HEK293 (cell line): Measurements from ENCODE around the gene IRS2.

Source experiments
- CTCF ChIA-PET: fragments of 350-600 bp; formaldehyde crosslinking; extraction: SDS; loops from one replicate; lab custom pipeline; 2021; ENCODE audit warnings: antibody characterized with exemption; lab: Yijun Ruan, JAX
- POLR2A ChIA-PET: fragments of 300-600 bp; formaldehyde crosslinking; extraction: SDS; loops from one replicate; lab custom pipeline; 2020; ENCODE audit warnings: antibody characterized with exemption, inconsistent platforms; lab: Yijun Ruan, JAX
- H3K27ac ChIP-seq: fragments of 200-500 bp; sonication (Bioruptor generic); 2 replicates; pipeline ENCODE4 v1.5.1; 2014; ENCODE audit warnings: low read depth, low read length, control low read depth, inconsistent platforms; ENCODE audit errors: extremely low read depth
- H3K36me3 ChIP-seq, 2 experiments: fragments of 200-500 bp in 1 of 2; sonication (Bioruptor generic) in 1 of 2; 1 replicate in 1 of 2; 2 replicates in 1 of 2; pipeline ENCODE4 v1.5.1; 2014 to 2017; ENCODE audit warnings: inconsistent platforms in 2 of 2, low read length in 2 of 2; ENCODE audit not compliant: control insufficient read depth in 2 of 2, insufficient read depth in 1 of 2
- H3K4me1 ChIP-seq: fragments of 200-500 bp; sonication (Bioruptor generic); 2 replicates; pipeline ENCODE4 v1.5.1; 2014; ENCODE audit warnings: mild to moderate bottlenecking, low read length, inconsistent platforms; ENCODE audit not compliant: control insufficient read depth, insufficient read depth
- H3K4me3 ChIP-seq: 2 replicates; pipeline ENCODE4 v1.5.1; 2011; ENCODE audit warnings: low read depth, mild to moderate bottlenecking, control low read depth, low read length, moderate library complexity
- H3K9me3 ChIP-seq: fragments of 200-500 bp; sonication (Bioruptor generic); 2 replicates; pipeline ENCODE4 v1.5.1; 2014; ENCODE audit warnings: low read depth, low read length, inconsistent platforms; ENCODE audit not compliant: control insufficient read depth, insufficient read depth
- GLIS2 ChIP-seq: fragments of 450-650 bp; formaldehyde crosslinking; IDR thresholded peaks from 2 replicates; pipeline ENCODE4 v1.5.1; 2016; ENCODE audit warnings: missing biosample characterization, missing genetic modification characterization
- KLF16 ChIP-seq: fragments of 450-650 bp; formaldehyde crosslinking; IDR thresholded peaks from 2 replicates; pipeline ENCODE4 v1.5.1; 2017; ENCODE audit warnings: missing biosample characterization, missing genetic modification characterization
- MZF1 ChIP-seq: fragments of 450-650 bp; formaldehyde crosslinking; IDR thresholded peaks from 2 replicates; pipeline ENCODE4 v1.5.1; 2017; ENCODE audit warnings: missing biosample characterization, missing genetic modification characterization, borderline replicate concordance
- PRDM1 ChIP-seq: fragments of 450-650 bp; formaldehyde crosslinking; IDR thresholded peaks from 2 replicates; pipeline ENCODE4; 2016; ENCODE audit warnings: missing biosample characterization, missing genetic modification characterization
- SETDB1 ChIP-seq: IDR thresholded peaks from one replicate; pipeline ENCODE4 v1.6.1; 2017; ENCODE audit warnings: mild to moderate bottlenecking, low read length, moderate library complexity, mixed read lengths; ENCODE audit not compliant: insufficient read length
- SP7 ChIP-seq: fragments of 450-650 bp; formaldehyde crosslinking; IDR thresholded peaks from 2 replicates; pipeline ENCODE4 v1.5.1; 2016; ENCODE audit warnings: missing biosample characterization, missing genetic modification characterization
- ZBTB1 ChIP-seq: fragments of 450-650 bp; formaldehyde crosslinking; IDR thresholded peaks from 2 replicates; pipeline ENCODE4 v1.5.1; 2016; ENCODE audit warnings: missing biosample characterization, missing genetic modification characterization
- ZNF114 ChIP-seq: fragments of 450-650 bp; formaldehyde crosslinking; IDR thresholded peaks from 2 replicates; pipeline ENCODE4 v1.5.0; 2017; ENCODE audit warnings: missing biosample characterization, missing genetic modification characterization
- ZNF121 ChIP-seq: fragments of 450-650 bp; formaldehyde crosslinking; IDR thresholded peaks from 2 replicates; pipeline ENCODE4 v1.5.1; 2016; ENCODE audit warnings: missing biosample characterization, missing genetic modification characterization
- ZNF132 ChIP-seq: fragments of 450-650 bp; formaldehyde crosslinking; IDR thresholded peaks from 2 replicates; pipeline ENCODE4 v1.5.1; 2017; ENCODE audit warnings: missing biosample characterization, missing genetic modification characterization, borderline replicate concordance
- ZNF133 ChIP-seq: fragments of 450-650 bp; formaldehyde crosslinking; IDR thresholded peaks from 2 replicates; pipeline ENCODE4 v1.5.1; 2016; ENCODE audit warnings: missing biosample characterization, missing genetic modification characterization
- ZNF16 ChIP-seq: fragments of 450-650 bp; formaldehyde crosslinking; IDR thresholded peaks from 2 replicates; pipeline ENCODE4 v1.5.1; 2016; ENCODE audit warnings: low read depth, missing biosample characterization, missing genetic modification characterization
- ZNF19 ChIP-seq: fragments of 450-650 bp; formaldehyde crosslinking; IDR thresholded peaks from 2 replicates; pipeline ENCODE4; 2016; ENCODE audit warnings: missing biosample characterization, missing genetic modification characterization, low read depth
- ZNF239 ChIP-seq: fragments of 450-650 bp; formaldehyde crosslinking; IDR thresholded peaks from 2 replicates; pipeline ENCODE4 v1.5.1; 2016; ENCODE audit warnings: missing biosample characterization, missing genetic modification characterization
- ZNF311 ChIP-seq: fragments of 450-650 bp; formaldehyde crosslinking; IDR thresholded peaks from 2 replicates; pipeline ENCODE4 v1.5.1; 2017; ENCODE audit warnings: missing biosample characterization, missing genetic modification characterization, borderline replicate concordance
- ZNF341 ChIP-seq: fragments of 450-650 bp; formaldehyde crosslinking; IDR thresholded peaks from 2 replicates; pipeline ENCODE4; 2016; ENCODE audit warnings: low read depth, missing biosample characterization, missing genetic modification characterization
- ZNF366 ChIP-seq: fragments of 450-650 bp; formaldehyde crosslinking; conservative IDR thresholded peaks from 2 replicates; pipeline ENCODE4 v1.5.1; 2016; ENCODE audit warnings: missing biosample characterization, missing genetic modification characterization
- ZNF433 ChIP-seq: fragments of 450-650 bp; formaldehyde crosslinking; IDR thresholded peaks from 2 replicates; pipeline ENCODE4 v1.5.1; 2016; ENCODE audit warnings: missing biosample characterization, missing genetic modification characterization, low read depth
- ZNF585B ChIP-seq: fragments of 450-650 bp; formaldehyde crosslinking; IDR thresholded peaks from 2 replicates; pipeline ENCODE4 v1.5.1; 2016; ENCODE audit warnings: missing biosample characterization, missing genetic modification characterization
- ZNF623 ChIP-seq: fragments of 450-650 bp; formaldehyde crosslinking; IDR thresholded peaks from 2 replicates; pipeline ENCODE4 v1.5.1; 2016; ENCODE audit warnings: missing biosample characterization, missing genetic modification characterization
- ZNF776 ChIP-seq: fragments of 450-650 bp; formaldehyde crosslinking; IDR thresholded peaks from 2 replicates; pipeline ENCODE4 v1.5.0; 2017; ENCODE audit warnings: missing biosample characterization, missing genetic modification characterization, borderline replicate concordance
- ZNF777 ChIP-seq: fragments of 450-650 bp; formaldehyde crosslinking; IDR thresholded peaks from 2 replicates; pipeline ENCODE4 v1.5.1; 2017; ENCODE audit warnings: missing biosample characterization, missing genetic modification characterization, borderline replicate concordance
- ZNF791 ChIP-seq: fragments of 450-650 bp; formaldehyde crosslinking; IDR thresholded peaks from 2 replicates; pipeline ENCODE4 v1.5.1; 2016; ENCODE audit warnings: missing biosample characterization, missing genetic modification characterization
- ZNF792 ChIP-seq: fragments of 450-650 bp; formaldehyde crosslinking; IDR thresholded peaks from 2 replicates; pipeline ENCODE4 v1.5.1; 2016; ENCODE audit warnings: missing biosample characterization, missing genetic modification characterization
- TF ChIP-seq, protein P1 (sequence below): fragments of 450-650 bp; formaldehyde crosslinking; IDR thresholded peaks from 2 replicates; pipeline ENCODE4 v1.5.1; 2016; ENCODE audit warnings: missing biosample characterization, missing genetic modification characterization
- TF ChIP-seq, protein P2 (sequence below): fragments of 450-650 bp; formaldehyde crosslinking; IDR thresholded peaks from 2 replicates; pipeline ENCODE4 v1.5.1; 2016; ENCODE audit warnings: missing biosample characterization, missing genetic modification characterization
- TF ChIP-seq, protein P3 (sequence below): fragments of 450-650 bp; formaldehyde crosslinking; IDR thresholded peaks from 2 replicates; pipeline ENCODE4 v1.5.1; 2016; ENCODE audit warnings: missing biosample characterization, missing genetic modification characterization, borderline replicate concordance
- TF ChIP-seq, protein P4 (sequence below): fragments of 450-650 bp; formaldehyde crosslinking; IDR thresholded peaks from 2 replicates; pipeline ENCODE4 v1.5.1; 2016; ENCODE audit warnings: missing biosample characterization, missing genetic modification characterization

IRS2 gene

DNA sequence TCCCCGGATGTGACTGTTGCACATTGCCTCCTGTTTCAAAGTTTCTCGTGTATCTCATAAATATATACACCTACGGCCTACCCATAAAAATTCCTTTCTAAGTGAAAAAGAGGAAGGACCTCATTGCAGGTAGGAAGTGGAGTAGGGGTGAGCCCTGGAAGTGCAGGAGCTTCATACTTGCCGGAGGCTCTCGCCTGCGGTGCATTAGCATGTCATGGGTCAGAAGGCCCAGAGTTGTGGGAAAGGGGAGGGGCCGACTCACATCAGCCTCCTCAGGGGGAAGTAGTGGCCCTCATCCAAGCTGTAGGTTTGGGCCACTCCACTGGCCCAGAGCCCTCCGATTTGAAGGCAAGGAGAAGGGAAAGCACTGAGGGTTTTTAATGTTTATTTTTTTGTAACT lies 26.0 kb upstream of the IRS2 start (continued):
- TF ChIP-seq, protein P1, sequence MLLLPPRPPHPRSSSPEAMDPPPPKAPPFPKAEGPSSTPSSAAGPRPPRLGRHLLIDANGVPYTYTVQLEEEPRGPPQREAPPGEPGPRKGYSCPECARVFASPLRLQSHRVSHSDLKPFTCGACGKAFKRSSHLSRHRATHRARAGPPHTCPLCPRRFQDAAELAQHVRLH (tag by site-specific recombination), result no peak
- TF ChIP-seq, protein P2, sequence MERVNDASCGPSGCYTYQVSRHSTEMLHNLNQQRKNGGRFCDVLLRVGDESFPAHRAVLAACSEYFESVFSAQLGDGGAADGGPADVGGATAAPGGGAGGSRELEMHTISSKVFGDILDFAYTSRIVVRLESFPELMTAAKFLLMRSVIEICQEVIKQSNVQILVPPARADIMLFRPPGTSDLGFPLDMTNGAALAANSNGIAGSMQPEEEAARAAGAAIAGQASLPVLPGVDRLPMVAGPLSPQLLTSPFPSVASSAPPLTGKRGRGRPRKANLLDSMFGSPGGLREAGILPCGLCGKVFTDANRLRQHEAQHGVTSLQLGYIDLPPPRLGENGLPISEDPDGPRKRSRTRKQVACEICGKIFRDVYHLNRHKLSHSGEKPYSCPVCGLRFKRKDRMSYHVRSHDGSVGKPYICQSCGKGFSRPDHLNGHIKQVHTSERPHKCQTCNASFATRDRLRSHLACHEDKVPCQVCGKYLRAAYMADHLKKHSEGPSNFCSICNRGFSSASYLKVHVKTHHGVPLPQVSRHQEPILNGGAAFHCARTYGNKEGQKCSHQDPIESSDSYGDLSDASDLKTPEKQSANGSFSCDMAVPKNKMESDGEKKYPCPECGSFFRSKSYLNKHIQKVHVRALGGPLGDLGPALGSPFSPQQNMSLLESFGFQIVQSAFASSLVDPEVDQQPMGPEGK, result no peak
- TF ChIP-seq ZNF19 (tag by site-specific recombination) (no peak), GLIS2 (tag by site-specific recombination) (no peak), ZNF776 (tag by site-specific recombination) (no peak)
- TF ChIP-seq, all 188 proteins: peak for 0

DNA sequence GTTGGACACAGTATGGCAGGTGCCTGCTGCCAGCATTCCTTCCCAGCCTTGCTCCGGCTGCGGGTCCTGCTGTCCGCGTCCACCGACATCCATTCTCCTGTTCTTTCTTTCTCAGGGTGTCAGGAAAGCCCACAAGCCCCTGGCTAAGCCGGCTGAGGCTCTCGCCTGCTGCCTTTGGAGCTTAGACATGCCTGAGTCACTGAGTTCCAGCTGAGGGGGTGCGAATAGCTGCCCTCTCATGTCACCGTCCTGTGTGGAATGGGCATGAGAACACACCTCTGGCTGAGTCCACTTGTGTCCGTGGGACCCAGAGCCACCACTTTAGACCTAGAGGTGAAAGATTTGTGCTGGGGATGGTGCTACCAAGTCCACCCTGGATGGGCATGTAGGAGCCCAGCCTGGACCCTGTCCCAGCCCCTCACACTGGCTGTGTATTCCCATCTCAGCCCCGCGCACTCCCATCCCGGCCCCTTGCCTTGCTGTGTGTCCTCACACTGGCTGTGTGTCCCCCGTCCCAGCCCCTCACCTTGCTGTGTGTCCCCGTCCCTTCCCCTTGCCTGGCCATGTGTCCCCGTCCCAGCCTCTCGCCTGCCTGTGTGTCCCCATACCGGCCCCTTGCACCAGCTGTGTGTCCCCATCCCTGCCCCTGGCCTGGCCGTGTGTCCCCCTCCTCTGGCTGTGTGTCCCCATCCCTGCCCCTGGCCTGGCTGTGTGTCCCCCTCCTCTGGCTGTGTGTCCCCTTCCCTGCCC lies 24.6 kb upstream of the IRS2 start:
- H3K36me3 ChIP-seq, result no peaks in the 10 kb centered on the region
- H3K4me1 ChIP-seq, result no peaks in the 10 kb centered on the region
- ChIA-PET POLR2A (no interaction called here), CTCF (no interaction called here)
- no peak overlapping the region for H3K27ac ChIP-seq
- no peak for TF ChIP-seq SP7 (tag by site-specific recombination)
- TF ChIP-seq ZNF777, result no peak
- TF ChIP-seq KLF16 (tag by site-specific recombination), result no peak
- no peak for TF ChIP-seq ZNF366 (tag by site-specific recombination)
- TF ChIP-seq, protein P3, sequence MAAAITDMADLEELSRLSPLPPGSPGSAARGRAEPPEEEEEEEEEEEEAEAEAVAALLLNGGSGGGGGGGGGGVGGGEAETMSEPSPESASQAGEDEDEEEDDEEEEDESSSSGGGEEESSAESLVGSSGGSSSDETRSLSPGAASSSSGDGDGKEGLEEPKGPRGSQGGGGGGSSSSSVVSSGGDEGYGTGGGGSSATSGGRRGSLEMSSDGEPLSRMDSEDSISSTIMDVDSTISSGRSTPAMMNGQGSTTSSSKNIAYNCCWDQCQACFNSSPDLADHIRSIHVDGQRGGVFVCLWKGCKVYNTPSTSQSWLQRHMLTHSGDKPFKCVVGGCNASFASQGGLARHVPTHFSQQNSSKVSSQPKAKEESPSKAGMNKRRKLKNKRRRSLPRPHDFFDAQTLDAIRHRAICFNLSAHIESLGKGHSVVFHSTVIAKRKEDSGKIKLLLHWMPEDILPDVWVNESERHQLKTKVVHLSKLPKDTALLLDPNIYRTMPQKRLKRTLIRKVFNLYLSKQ (tag by site-specific recombination), result no peak
- no peak for TF ChIP-seq ZNF623 (tag by site-specific recombination)
- no peak for TF ChIP-seq ZNF239 (tag by site-specific recombination)
- TF ChIP-seq ZNF16 (tag by site-specific recombination), result no peak
- TF ChIP-seq SETDB1, result no peak
- no peak for TF ChIP-seq ZNF585B (tag by site-specific recombination)
- H3K4me3 ChIP-seq, result no peak overlapping the region
- no peaks in the 10 kb centered on the region for H3K9me3 ChIP-seq

DNA sequence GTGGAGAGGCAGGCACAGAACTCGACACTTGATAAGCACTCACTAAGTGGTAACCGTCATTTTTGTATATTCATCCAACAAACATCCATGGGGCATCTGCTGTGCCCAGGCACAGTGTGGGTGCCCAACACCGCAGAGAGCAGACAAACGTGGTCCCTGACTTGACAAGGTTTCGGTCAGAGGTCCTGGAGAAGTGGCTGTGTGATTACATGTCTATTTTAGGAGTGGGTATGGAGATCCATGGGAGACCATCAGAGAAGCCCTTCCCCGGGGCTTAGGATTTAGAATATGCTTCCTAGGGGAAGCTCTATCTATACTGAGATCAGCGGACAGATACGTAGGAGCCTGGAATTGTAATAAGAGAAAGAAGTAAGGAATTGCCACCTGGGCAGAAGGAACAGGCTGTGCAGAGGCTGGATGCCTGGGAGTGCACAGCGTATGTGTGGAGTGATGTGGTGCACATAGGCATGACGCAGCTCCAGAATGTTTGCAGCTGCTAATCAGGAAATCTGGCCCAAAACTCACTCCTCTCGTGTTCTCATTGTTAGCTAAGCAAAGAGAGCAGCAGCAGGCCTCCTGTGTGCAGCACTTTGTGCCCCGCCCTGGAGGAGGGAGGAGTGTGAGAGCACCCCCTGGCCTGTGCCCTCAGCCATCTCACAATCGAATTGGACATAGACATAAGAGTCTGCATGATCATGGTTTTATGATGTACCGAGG lies 23.0 kb upstream of the IRS2 start:
- Histone ChIP-seq H3K4me3 (no peak overlapping the region), H3K27ac (no peak overlapping the region), H3K36me3 (no peaks in the 10 kb centered on the region), H3K9me3 (no peaks in the 10 kb centered on the region), H3K4me1 (no peaks in the 10 kb centered on the region)
- ChIA-PET CTCF (interaction anchor here (0.7 kb wide), 1 partner anchor 141 kb away, joined by 3 read pairs; no protein-coding TSS in a partner anchor), POLR2A (no interaction called here)
- no peak for TF ChIP-seq ZNF121
- TF ChIP-seq PRDM1 (tag by site-specific recombination), result no peak
- no peak for TF ChIP-seq ZNF133 (tag by site-specific recombination)
- TF ChIP-seq ZNF341 (tag by site-specific recombination), result no peak
- no peak for TF ChIP-seq ZNF132 (tag by site-specific recombination)
- no peak for TF ChIP-seq ZBTB1 (tag by site-specific recombination)
- no peak for TF ChIP-seq MZF1 (tag by site-specific recombination)
- TF ChIP-seq, protein P4, sequence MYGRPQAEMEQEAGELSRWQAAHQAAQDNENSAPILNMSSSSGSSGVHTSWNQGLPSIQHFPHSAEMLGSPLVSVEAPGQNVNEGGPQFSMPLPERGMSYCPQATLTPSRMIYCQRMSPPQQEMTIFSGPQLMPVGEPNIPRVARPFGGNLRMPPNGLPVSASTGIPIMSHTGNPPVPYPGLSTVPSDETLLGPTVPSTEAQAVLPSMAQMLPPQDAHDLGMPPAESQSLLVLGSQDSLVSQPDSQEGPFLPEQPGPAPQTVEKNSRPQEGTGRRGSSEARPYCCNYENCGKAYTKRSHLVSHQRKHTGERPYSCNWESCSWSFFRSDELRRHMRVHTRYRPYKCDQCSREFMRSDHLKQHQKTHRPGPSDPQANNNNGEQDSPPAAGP (tag by site-specific recombination), result no peak
- TF ChIP-seq ZNF792 (tag by site-specific recombination), result no peak
- no peak for TF ChIP-seq ZNF433 (tag by site-specific recombination)
- no peak for TF ChIP-seq ZNF311 (tag by site-specific recombination)
- no peak for TF ChIP-seq ZNF114 (tag by site-specific recombination)
- no peak for TF ChIP-seq ZNF791 (tag by site-specific recombination)
- TF ChIP-seq ZNF585B (tag by site-specific recombination), result no peak
